Measurements from ENCODE around the gene LCE1D.

The LCE1D gene
- total RNA-seq = 0 reads per million in 3 experiments

GRCh38 chr1:152796421-152796820 lies at the start of gene LCE1D:
LCE1D (plus strand) TSS chr1:152796721; CDS start chr1:152797795, 1,074 bp downstream.
- no peak for DNase-seq

- no peak for DNase-seq
Observed at GRCh38 chr1:152747831-152748230, 48.7 kb upstream of the LCE1D start.

GRCh38 chr1:152752225-152752624 lies 44.3 kb upstream of the LCE1D start:
- DNase-seq = no peak

- DNase-seq = no peak
Observed at GRCh38 chr1:152753586-152753985, 42.9 kb upstream of the LCE1D start.

GRCh38 chr1:152756872-152757271 lies 39.6 kb upstream of the LCE1D start:
- no peak for DNase-seq

GRCh38 chr1:152757747-152758146 lies 38.8 kb upstream of the LCE1D start, which contains the start of gene KPRP:
KPRP (plus strand) TSS chr1:152758025; CDS start chr1:152759589, 1,564 bp downstream.
- DNase-seq = no peak

- DNase-seq = no peak
Observed at GRCh38 chr1:152758636-152759035, 37.9 kb upstream of the LCE1D start.

- no peak for DNase-seq
Observed at GRCh38 chr1:152759453-152760173, 36.9 kb upstream of the LCE1D start.

GRCh38 chr1:152760551-152761190 lies 35.9 kb upstream of the LCE1D start:
- no peak for DNase-seq

- DNase-seq = no peak
Observed at GRCh38 chr1:152761609-152762213, 34.8 kb upstream of the LCE1D start.

- DNase-seq = no peak
Observed at GRCh38 chr1:152768847-152769533, 27.5 kb upstream of the LCE1D start.

GRCh38 chr1:152770411-152770810 lies 26.1 kb upstream of the LCE1D start:
- DNase-seq = no peak

GRCh38 chr1:152774875-152775274 lies 21.6 kb upstream of the LCE1D start, which contains the start of gene LCE1F:
LCE1F (plus strand) TSS chr1:152775140; CDS start chr1:152776372, 1,232 bp downstream.
- DNase-seq = no peak

GRCh38 chr1:152776361-152776760 lies 20.2 kb upstream of the LCE1D start:
- no peak for DNase-seq

GRCh38 chr1:152777510-152778137 lies 18.9 kb upstream of the LCE1D start:
- DNase-seq = no peak

GRCh38 chr1:152783095-152783494 lies 13.4 kb upstream of the LCE1D start:
- no peak for DNase-seq

GRCh38 chr1:152786077-152786476 lies 10.4 kb upstream of the LCE1D start, which contains the start of gene LCE1E:
LCE1E (plus strand) TSS chr1:152786257; CDS start chr1:152787300, 1,043 bp downstream.
- no peak for DNase-seq

- DNase-seq = no peak
Observed at GRCh38 chr1:152795686-152796085, 835 bp upstream of the LCE1D start.

- no peak for DNase-seq
Observed at GRCh38 chr1:152801333-152801732, 4.8 kb downstream of the LCE1D start.

GRCh38 chr1:152806576-152806975 lies 10.1 kb downstream of the LCE1D start, which contains the start of gene LCE1C:
LCE1C (minus strand) TSS chr1:152806651; CDS start chr1:152805478, 1,173 bp downstream.
- no peak for DNase-seq

- DNase-seq = no peak
Observed at GRCh38 chr1:152811050-152811449, 14.5 kb downstream of the LCE1D start.

- DNase-seq = no peak
Observed at GRCh38 chr1:152811671-152812070, 15.2 kb downstream of the LCE1D start, which contains the start of gene LCE1B. LCE1B (plus strand) TSS chr1:152811971; CDS start chr1:152812447, 476 bp downstream.
